Measurements from ENCODE around the gene TMEM184B.
"Not testable (repeated sequence)": the region's sequence is repeated elsewhere in the genome, so short reads cannot be mapped to it uniquely, and the experiment has no call there.

The TMEM184B gene

GRCh38 chr22:38187413-38188212 lies 85.2 kb downstream of the TMEM184B start:
- Histone ChIP-seq H3K9me3 (ENCODE audit: control insufficient read depth, low read length) (no peaks in the 10 kb centered on the region), H3K36me3 (ENCODE audit: control insufficient read depth, insufficient read depth, low read length) (no peaks in the 10 kb centered on the region), H3K27ac (ENCODE audit: low read depth, low read length, severe bottlenecking) (no peak overlapping the region), H3K4me1 (ENCODE audit: control insufficient read depth, insufficient read depth, low read length, poor library complexity, severe bottlenecking) (peaks cover 7% of the 10 kb centered on the region), H3K4me3 (ENCODE audit: extremely low read depth, insufficient read depth, low read length, poor library complexity, severe bottlenecking) (no peak overlapping the region)
- WGBS, 2 experiments (ENCODE audit: insufficient coverage in 2 of 2) = 94 to 97% methylated on average over 5 to 7 of the region's 10 CpGs

- WGBS, 2 experiments (ENCODE audit: insufficient coverage in 2 of 2) = 84 to 88% methylated on average over 5 of the region's 5 CpGs
- H3K4me1 ChIP-seq (ENCODE audit: control insufficient read depth, insufficient read depth, low read length, poor library complexity, severe bottlenecking) = peaks cover 4% of the 10 kb centered on the region
- no peaks in the 10 kb centered on the region for H3K36me3 ChIP-seq (ENCODE audit: control insufficient read depth, insufficient read depth, low read length)
- no peak overlapping the region for H3K27ac ChIP-seq (ENCODE audit: low read depth, low read length, severe bottlenecking)
- H3K9me3 ChIP-seq (ENCODE audit: control insufficient read depth, low read length) = no peaks in the 10 kb centered on the region
- H3K4me3 ChIP-seq (ENCODE audit: extremely low read depth, insufficient read depth, low read length, poor library complexity, severe bottlenecking) = no peak overlapping the region
Observed at GRCh38 chr22:38186429-38186828, 86.4 kb downstream of the TMEM184B start.

- H3K27ac ChIP-seq (ENCODE audit: low read depth, low read length, severe bottlenecking) = no peak overlapping the region
- H3K36me3 ChIP-seq (ENCODE audit: control insufficient read depth, insufficient read depth, low read length) = no peaks in the 10 kb centered on the region
- WGBS, 2 experiments (ENCODE audit: insufficient coverage in 2 of 2) = 80 to 92% methylated on average over 6 to 7 of the region's 7 CpGs
- H3K4me3 ChIP-seq (ENCODE audit: extremely low read depth, insufficient read depth, low read length, poor library complexity, severe bottlenecking) = no peak overlapping the region
- H3K4me1 ChIP-seq (ENCODE audit: control insufficient read depth, insufficient read depth, low read length, poor library complexity, severe bottlenecking) = peaks cover 10% of the 10 kb centered on the region
- H3K9me3 ChIP-seq (ENCODE audit: control insufficient read depth, low read length) = no peaks in the 10 kb centered on the region
Observed at GRCh38 chr22:38184788-38185187, 88.0 kb downstream of the TMEM184B start.

- H3K4me3 ChIP-seq (ENCODE audit: extremely low read depth, insufficient read depth, low read length, poor library complexity, severe bottlenecking) = peak within 1 kb of the TSS; percentile 54
- WGBS, 2 experiments (ENCODE audit: insufficient coverage in 2 of 2) = 5 to 6% methylated on average over 35 to 46 of the region's 48 CpGs
- no peaks in the 10 kb centered on the region for H3K9me3 ChIP-seq (ENCODE audit: control insufficient read depth, low read length)
- H3K4me1 ChIP-seq (ENCODE audit: control insufficient read depth, insufficient read depth, low read length, poor library complexity, severe bottlenecking) = peaks cover 16% of the 10 kb centered on the region
- peak within 1 kb of the TSS; percentile 89 for H3K27ac ChIP-seq (ENCODE audit: low read depth, low read length, severe bottlenecking)
- H3K36me3 ChIP-seq (ENCODE audit: control insufficient read depth, insufficient read depth, low read length) = no peaks in the 10 kb centered on the region
Observed at GRCh38 chr22:38181453-38182200, 91.2 kb downstream of the TMEM184B start, which contains the start of gene PLA2G6. PLA2G6 (minus strand) TSS chr22:38181830; CDS start chr22:38169426, 12,404 bp downstream.

- Histone ChIP-seq H3K4me1 (ENCODE audit: control insufficient read depth, insufficient read depth, low read length, poor library complexity, severe bottlenecking) (peaks cover 13% of the 10 kb centered on the region), H3K27ac (ENCODE audit: low read depth, low read length, severe bottlenecking) (peak overlapping the region; percentile 89), H3K9me3 (ENCODE audit: control insufficient read depth, low read length) (no peaks in the 10 kb centered on the region), H3K4me3 (ENCODE audit: extremely low read depth, insufficient read depth, low read length, poor library complexity, severe bottlenecking) (peak overlapping the region; percentile 54), H3K36me3 (ENCODE audit: control insufficient read depth, insufficient read depth, low read length) (no peaks in the 10 kb centered on the region)
- WGBS, 2 experiments (ENCODE audit: insufficient coverage in 2 of 2) = 49 to 59% methylated on average over 11 to 13 of the region's 14 CpGs
Observed at GRCh38 chr22:38180841-38181452, 91.9 kb downstream of the TMEM184B start.

- Histone ChIP-seq H3K27ac (ENCODE audit: low read depth, low read length, severe bottlenecking) (peak overlapping the region; percentile 93), H3K4me1 (ENCODE audit: control insufficient read depth, insufficient read depth, low read length, poor library complexity, severe bottlenecking) (peaks cover 13% of the 10 kb centered on the region)
- WGBS, 2 experiments (ENCODE audit: insufficient coverage in 2 of 2) = 92 to 100% methylated on average over 1 to 6 of the region's 7 CpGs
- H3K4me3 ChIP-seq (ENCODE audit: extremely low read depth, insufficient read depth, low read length, poor library complexity, severe bottlenecking); H3K36me3 ChIP-seq (ENCODE audit: control insufficient read depth, insufficient read depth, low read length); H3K9me3 ChIP-seq (ENCODE audit: control insufficient read depth, low read length): not testable (repeated sequence)
Observed at GRCh38 chr22:38178605-38178937, 94.2 kb downstream of the TMEM184B start.

GRCh38 chr22:38177926-38178604 lies 94.7 kb downstream of the TMEM184B start:
- Histone ChIP-seq H3K36me3 (ENCODE audit: control insufficient read depth, insufficient read depth, low read length) (no peaks in the 10 kb centered on the region), H3K4me3 (ENCODE audit: extremely low read depth, insufficient read depth, low read length, poor library complexity, severe bottlenecking) (no peak overlapping the region), H3K9me3 (ENCODE audit: control insufficient read depth, low read length) (no peaks in the 10 kb centered on the region), H3K27ac (ENCODE audit: low read depth, low read length, severe bottlenecking) (peak overlapping the region; percentile 93), H3K4me1 (ENCODE audit: control insufficient read depth, insufficient read depth, low read length, poor library complexity, severe bottlenecking) (peaks cover 13% of the 10 kb centered on the region)
- 64 to 84% methylated on average over 8 to 14 of the region's 15 CpGs for WGBS, 2 experiments (ENCODE audit: insufficient coverage in 2 of 2)

- Histone ChIP-seq H3K4me1 (ENCODE audit: control insufficient read depth, insufficient read depth, low read length, poor library complexity, severe bottlenecking) (peaks cover 16% of the 10 kb centered on the region), H3K27ac (ENCODE audit: low read depth, low read length, severe bottlenecking) (peak overlapping the region; percentile 93)
- not testable (repeated sequence) for H3K9me3 ChIP-seq (ENCODE audit: control insufficient read depth, low read length); H3K4me3 ChIP-seq (ENCODE audit: extremely low read depth, insufficient read depth, low read length, poor library complexity, severe bottlenecking); H3K36me3 ChIP-seq (ENCODE audit: control insufficient read depth, insufficient read depth, low read length)
- 84 to 88% methylated on average over 5 to 7 of the region's 9 CpGs for WGBS, 2 experiments (ENCODE audit: insufficient coverage in 2 of 2)
Observed at GRCh38 chr22:38177571-38177925, 95.3 kb downstream of the TMEM184B start.

- no peaks in the 10 kb centered on the region for H3K36me3 ChIP-seq (ENCODE audit: control insufficient read depth, insufficient read depth, low read length)
- no peaks in the 10 kb centered on the region for H3K9me3 ChIP-seq (ENCODE audit: control insufficient read depth, low read length)
- H3K4me1 ChIP-seq (ENCODE audit: control insufficient read depth, insufficient read depth, low read length, poor library complexity, severe bottlenecking) = peaks cover 16% of the 10 kb centered on the region
- no peak overlapping the region for H3K27ac ChIP-seq (ENCODE audit: low read depth, low read length, severe bottlenecking)
- H3K4me3 ChIP-seq (ENCODE audit: extremely low read depth, insufficient read depth, low read length, poor library complexity, severe bottlenecking) = no peak overlapping the region
- WGBS, 2 experiments (ENCODE audit: insufficient coverage in 2 of 2) = no CpG with 5 or more reads among the region's 4 CpGs
Observed at GRCh38 chr22:38177044-38177443, 95.8 kb downstream of the TMEM184B start.

- peaks cover 16% of the 10 kb centered on the region for H3K4me1 ChIP-seq (ENCODE audit: control insufficient read depth, insufficient read depth, low read length, poor library complexity, severe bottlenecking)
- no peaks in the 10 kb centered on the region for H3K36me3 ChIP-seq (ENCODE audit: control insufficient read depth, insufficient read depth, low read length)
- H3K9me3 ChIP-seq (ENCODE audit: control insufficient read depth, low read length) = no peaks in the 10 kb centered on the region
- H3K27ac ChIP-seq (ENCODE audit: low read depth, low read length, severe bottlenecking) = no peak overlapping the region
- 91 to 93% methylated on average over 11 of the region's 14 CpGs for WGBS, 2 experiments (ENCODE audit: insufficient coverage in 2 of 2)
- H3K4me3 ChIP-seq (ENCODE audit: extremely low read depth, insufficient read depth, low read length, poor library complexity, severe bottlenecking) = no peak overlapping the region
Observed at GRCh38 chr22:38176170-38176741, 96.6 kb downstream of the TMEM184B start.

Data from mesodermal cell (in vitro differentiated cells).